DND-41 (cell line): ENCODE data around the gene PLAU.
A peak's percentile ranks its signal among the peaks of the same experiment; 100 is the strongest.

ENCODE experiments used
- ATAC-seq: fragments of 200-7000 bp; cut with Tn5 transposase; 3 replicates; pipeline ENCODE4 v1.9.1; 2021; ENCODE audit warnings: low read depth; ENCODE audit not compliant: insufficient read depth
- DNase-seq: peaks from one replicate; pipeline ENCODE4 v3.0.0-alpha.2; 2020
- H2AFZ ChIP-seq: 2 replicates; pipeline ENCODE4 v1.6.0; 2012; ENCODE audit warnings: low read depth, low read length
- H3K27ac ChIP-seq: 2 replicates; pipeline ENCODE4 v1.5.1; 2012; ENCODE audit warnings: low read length, inconsistent platforms
- H3K27me3 ChIP-seq: fragments of 200-600 bp; sonication (generic); 2 replicates; pipeline ENCODE4 v1.6.0; 2012; ENCODE audit warnings: low read length, mild to moderate bottlenecking, inconsistent platforms; ENCODE audit not compliant: insufficient read depth, poor library complexity
- H3K36me3 ChIP-seq: 2 replicates; pipeline ENCODE4 v1.5.1; 2012; ENCODE audit warnings: low read length, inconsistent platforms; ENCODE audit not compliant: insufficient read depth
- H3K4me1 ChIP-seq: 2 replicates; pipeline ENCODE4 v1.5.1; 2012; ENCODE audit warnings: mild to moderate bottlenecking, low read length; ENCODE audit not compliant: insufficient read depth
- H3K4me2 ChIP-seq: 2 replicates; pipeline ENCODE4 v1.6.0; 2012; ENCODE audit warnings: mild to moderate bottlenecking, moderate library complexity, low read length, inconsistent platforms; ENCODE audit not compliant: insufficient read depth
- H3K4me3 ChIP-seq, 2 experiments: fragments of 200-600 bp in 1 of 2; shearing (Covaris generic) in 1 of 2; 2 replicates each; pipeline ENCODE4 v1.5.1; 2012 to 2016; ENCODE audit warnings: inconsistent platforms in 2 of 2, low read length in 2 of 2, mild to moderate bottlenecking in 2 of 2, low read depth in 1 of 2, moderate library complexity in 1 of 2
- H3K79me2 ChIP-seq: 2 replicates; pipeline ENCODE4 v1.6.0; 2012; ENCODE audit warnings: low read length, inconsistent platforms; ENCODE audit not compliant: insufficient read depth
- H3K9ac ChIP-seq: 2 replicates; pipeline ENCODE4 v1.6.0; 2012; ENCODE audit warnings: low read depth, mild to moderate bottlenecking, inconsistent platforms, low read length, moderate library complexity
- H3K9me3 ChIP-seq: 2 replicates; pipeline ENCODE4 v1.5.1; 2012; ENCODE audit warnings: low read length, moderate library complexity, mild to moderate bottlenecking, inconsistent platforms; ENCODE audit not compliant: insufficient read depth, severe bottlenecking
- H4K20me1 ChIP-seq: 2 replicates; pipeline ENCODE4 v1.6.0; 2012; ENCODE audit warnings: low read length; ENCODE audit not compliant: insufficient read depth
- EZH2 ChIP-seq: IDR thresholded peaks from 3 replicates; pipeline ENCODE4 v1.6.1; 2012; ENCODE audit warnings: borderline replicate concordance, low read depth, mild to moderate bottlenecking, moderate library complexity, low read length, inconsistent platforms; ENCODE audit not compliant: severe bottlenecking
- TF ChIP-seq, protein P1 (sequence below): IDR thresholded peaks from 2 replicates; pipeline ENCODE4 v1.5.1; 2012; ENCODE audit warnings: borderline replicate concordance, low read length, moderate library complexity, mild to moderate bottlenecking; ENCODE audit not compliant: poor library complexity, severe bottlenecking; ENCODE audit errors: extremely low read depth

Gene PLAU

DNA sequence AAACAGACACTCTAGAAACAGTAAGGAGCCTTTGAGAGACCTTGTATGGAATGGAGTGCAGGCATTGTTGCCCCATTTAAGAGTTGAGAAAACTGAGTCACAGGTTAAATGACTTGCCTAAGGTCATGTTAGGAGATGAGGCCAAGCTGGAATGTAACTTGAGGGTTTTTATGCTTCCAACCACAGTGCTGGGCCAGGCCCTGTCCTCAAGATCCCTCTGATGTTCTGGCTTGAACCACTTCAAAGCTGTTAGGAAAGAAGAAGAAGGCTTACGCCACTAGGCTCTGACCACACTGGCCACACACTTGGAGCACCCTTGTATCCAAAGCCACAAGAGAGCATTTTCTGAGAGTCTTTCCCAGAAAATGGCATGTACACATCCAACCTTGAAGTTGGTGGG is 42.7 kb downstream of the PLAU start:
- Histone ChIP-seq H4K20me1 (no peaks in the 10 kb centered on the region; the same call in 1 of the 2 replicates), H3K79me2 (no peaks in the 10 kb centered on the region), H3K9me3 (no peaks in the 10 kb centered on the region), H3K9ac (no peak overlapping the region), H3K4me2 (no peak overlapping the region), H3K27ac (no peak overlapping the region), H3K4me1 (peaks cover 12% of the 10 kb centered on the region), H3K4me3 (no peak overlapping the region), H2AFZ (no peak overlapping the region), H3K27me3 (peaks cover 2% of the 10 kb centered on the region), H3K36me3 (no peaks in the 10 kb centered on the region)
- TF ChIP-seq, protein P1, sequence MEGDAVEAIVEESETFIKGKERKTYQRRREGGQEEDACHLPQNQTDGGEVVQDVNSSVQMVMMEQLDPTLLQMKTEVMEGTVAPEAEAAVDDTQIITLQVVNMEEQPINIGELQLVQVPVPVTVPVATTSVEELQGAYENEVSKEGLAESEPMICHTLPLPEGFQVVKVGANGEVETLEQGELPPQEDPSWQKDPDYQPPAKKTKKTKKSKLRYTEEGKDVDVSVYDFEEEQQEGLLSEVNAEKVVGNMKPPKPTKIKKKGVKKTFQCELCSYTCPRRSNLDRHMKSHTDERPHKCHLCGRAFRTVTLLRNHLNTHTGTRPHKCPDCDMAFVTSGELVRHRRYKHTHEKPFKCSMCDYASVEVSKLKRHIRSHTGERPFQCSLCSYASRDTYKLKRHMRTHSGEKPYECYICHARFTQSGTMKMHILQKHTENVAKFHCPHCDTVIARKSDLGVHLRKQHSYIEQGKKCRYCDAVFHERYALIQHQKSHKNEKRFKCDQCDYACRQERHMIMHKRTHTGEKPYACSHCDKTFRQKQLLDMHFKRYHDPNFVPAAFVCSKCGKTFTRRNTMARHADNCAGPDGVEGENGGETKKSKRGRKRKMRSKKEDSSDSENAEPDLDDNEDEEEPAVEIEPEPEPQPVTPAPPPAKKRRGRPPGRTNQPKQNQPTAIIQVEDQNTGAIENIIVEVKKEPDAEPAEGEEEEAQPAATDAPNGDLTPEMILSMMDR = no peak
- TF ChIP-seq EZH2 = no peak
- ATAC-seq (no peak), DNase-seq (peak; percentile 9)

DNA sequence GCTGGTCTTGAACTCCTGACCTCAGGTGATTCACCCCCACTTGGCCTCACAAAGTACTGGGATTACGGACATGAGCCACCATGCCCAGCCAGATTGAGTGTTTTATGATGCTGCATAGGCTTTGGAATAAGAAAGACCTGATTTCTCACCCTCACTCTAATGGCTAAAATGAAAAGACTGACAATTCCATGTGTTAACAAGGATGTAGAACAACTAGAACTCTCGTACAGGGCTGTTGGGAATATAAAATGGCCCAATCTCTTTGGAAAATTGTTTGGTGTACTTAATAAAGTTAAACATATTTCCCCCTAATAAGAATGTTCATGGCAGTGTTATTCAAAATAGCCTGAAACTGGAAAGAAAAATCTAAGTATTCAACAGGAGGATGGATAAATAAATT is 43.8 kb downstream of the PLAU start:
- H3K9me3 ChIP-seq = no peaks in the 10 kb centered on the region
- no peak overlapping the region for H3K4me2 ChIP-seq
- no peak overlapping the region for H2AFZ ChIP-seq
- H3K79me2 ChIP-seq = no peaks in the 10 kb centered on the region
- no peaks in the 10 kb centered on the region for H3K36me3 ChIP-seq
- H3K27ac ChIP-seq = no peak overlapping the region
- TF ChIP-seq, protein P1 = no peak
- TF ChIP-seq EZH2 = no peak
- peaks cover 2% of the 10 kb centered on the region for H3K27me3 ChIP-seq
- H3K4me3 ChIP-seq = no peak overlapping the region
- ATAC-seq = no peak
- no peaks in the 10 kb centered on the region; the same call in 1 of the 2 replicates for H4K20me1 ChIP-seq
- no peak for DNase-seq
- no peak overlapping the region for H3K9ac ChIP-seq
- peaks cover 12% of the 10 kb centered on the region for H3K4me1 ChIP-seq

DNA sequence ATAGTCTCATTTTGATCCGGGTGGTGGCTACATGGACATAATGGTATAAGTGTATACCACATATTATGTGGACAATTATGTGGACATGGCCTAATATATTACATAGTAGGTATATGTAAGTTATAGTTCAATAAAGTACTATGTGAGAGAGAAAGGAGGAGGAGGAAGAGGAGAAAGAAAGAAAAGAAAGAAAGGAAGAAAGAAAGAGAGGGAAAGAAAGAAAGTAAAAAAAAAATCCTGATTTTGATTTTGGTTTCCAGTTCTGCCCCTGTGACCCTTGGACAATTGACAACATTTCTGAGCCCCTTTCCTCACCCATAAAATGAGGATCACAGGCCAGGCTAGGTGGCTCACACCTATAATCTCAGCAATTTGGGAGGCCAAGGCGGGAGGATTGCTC is 44.8 kb downstream of the PLAU start:
- Histone ChIP-seq H3K4me2 (no peak overlapping the region), H3K36me3 (no peaks in the 10 kb centered on the region), H3K27ac (no peak overlapping the region), H4K20me1 (no peaks in the 10 kb centered on the region; the same call in 1 of the 2 replicates), H2AFZ (no peak overlapping the region), H3K79me2 (no peaks in the 10 kb centered on the region), H3K27me3 (peaks cover 2% of the 10 kb centered on the region), H3K4me3 (no peak overlapping the region), H3K9ac (no peak overlapping the region), H3K4me1 (peaks cover 12% of the 10 kb centered on the region), H3K9me3 (no peaks in the 10 kb centered on the region)
- TF ChIP-seq, protein P1 = no peak
- no peak for TF ChIP-seq EZH2
- no peak for ATAC-seq
- no peak for DNase-seq
